Right lobe of liver (tissue), 6 donors: ENCODE measurements around the gene ANKS1B. TPM values are rescaled to one million over a fixed set of nuclear protein-coding genes. Genes with fewer than 3 reads are reported as not detected.

Experiments used
- ATAC-seq, 4 donors: fragments of 200-7000 bp; cut with Tn5 transposase; one replicate each; pipeline ENCODE4 v1.9.1; 2020; ENCODE audit warnings: mild to moderate bottlenecking in 4 of 4, moderate library complexity in 4 of 4
- DNase-seq, 3 donors: peaks; one replicate each; pipeline ENCODE4 v3.0.0-alpha.2; 2020
- H3K27ac ChIP-seq, 3 donors: fragments of 200-600 bp; one replicate each; pipeline ENCODE4 v1.8.0; 2022
- H3K27me3 ChIP-seq, 2 donors: fragments of 200-600 bp; one replicate each; pipeline ENCODE4 v1.8.0; 2022
- H3K36me3 ChIP-seq, 4 donors: fragments of 200-600 bp; sonication (generic) in 1 of 4; one replicate each; pipeline versions ENCODE4 v1.5.1 to v1.8.0; 2017 to 2022; ENCODE audit warnings: control low read depth in 1 of 4
- H3K4me1 ChIP-seq, 4 donors: fragments of 200-600 bp; sonication (generic) in 1 of 4; one replicate each; pipeline versions ENCODE4 v1.5.1 to v1.8.0; 2017 to 2022; ENCODE audit warnings: control low read depth in 1 of 4
- H3K4me3 ChIP-seq, 3 donors: fragments of 200-600 bp; one replicate each; pipeline ENCODE4 v1.8.0; 2022
- H3K9me3 ChIP-seq, 4 donors: fragments of 200-600 bp; sonication (generic) in 1 of 4; one replicate each; pipeline versions ENCODE4 v1.5.1 to v1.8.0; 2017 to 2022; ENCODE audit warnings: control low read depth in 1 of 4
- CTCF ChIP-seq, 4 donors: fragments of 200-600 bp in 3 of 4; fragments of 450-650 bp in 1 of 4; IDR thresholded peaks; one replicate each; pipeline versions ENCODE4 v1.5.1 to v1.8.0; 2016 to 2022; ENCODE audit warnings: antibody characterized with exemption in 4 of 4, mild to moderate bottlenecking in 2 of 4
- POLR2A ChIP-seq: fragments of 450-650 bp; IDR thresholded peaks from one replicate; pipeline ENCODE4 v1.6.1; 2017; ENCODE audit warnings: antibody characterized with exemption, mild to moderate bottlenecking
- WGBS: methylation state at CpG from one replicate; pipeline ENCODE4 v1.1.6; 2018; ENCODE audit warnings: low coverage, low lambda C conversion rate; ENCODE audit not compliant: insufficient coverage; ENCODE audit errors: missing lambda C conversion rate; 5-methylcytosine and 5-hydroxymethylcytosine counted together
- intact Hi-C, 2 donors: fragments of 100-400 bp; cut with DNase I; formaldehyde crosslinking; loops; one replicate each; pipeline versions ENCODE4 v1.11.2 to v1.14.1; 2022
- total RNA-seq, 6 experiments: library from RNA; depleted of rRNA in 2 of 6; stranded (reverse); fragments of >200 nt in 2 of 6; fragmentation: NEBNext Ultra II Directional in 3 of 6; extraction: Animal tissue kit (Norgen Biotek cat#: 25700) in 3 of 6; gene quantifications; one replicate each; pipeline versions ENCODE4 v1.1.0 to v1.2.4, GENCODE V29; 2016 to 2023
- donor health status: DM: no; HTN: yes; CAD: no.
- donor health status: DM: no; HTN: no; CAD: no.
- donor health status: DM: no; HTN: no; CAD: no.
- donor health status: DM: no; HTN: yes; CAD: no.
- donor health status: DM: no; HTN: yes; CAD: no.

ANKS1B gene
- total RNA-seq, 6 experiments from 2014 or later, result 0.17 to 1.9 (median 0.44) TPM; not detected in 1

- TF ChIP-seq POLR2A, result no peak
- TF ChIP-seq CTCF (IDR thresholded peaks at IDR 0.05), result no peak
- ATAC-seq (no peak), DNase-seq (no peak)
- H3K9me3 ChIP-seq, result no peaks in the 10 kb centered on the region
- no peaks in the 10 kb centered on the region for H3K36me3 ChIP-seq
- no peak overlapping the region for H3K27ac ChIP-seq
- intact Hi-C loops, result no loop called here
- WGBS, result 73% methylated on average over 3 of the region's 3 CpGs
- H3K4me3 ChIP-seq, result no peak overlapping the region
- H3K4me1 ChIP-seq, result no peaks in the 10 kb centered on the region
- no peaks in the 10 kb centered on the region for H3K27me3 ChIP-seq
These were observed 201.3 kb downstream of the ANKS1B start for GRCh38 chr12:99783421-99783820.

- ATAC-seq (no peak), DNase-seq (no peak)
- H3K36me3 ChIP-seq, result no peaks in the 10 kb centered on the region
- no peaks in the 10 kb centered on the region for H3K27me3 ChIP-seq
- H3K9me3 ChIP-seq, result no peaks in the 10 kb centered on the region
- TF ChIP-seq CTCF (IDR thresholded peaks at IDR 0.05) (no peak), POLR2A (no peak)
- intact Hi-C loops, result no loop called here
- no peaks in the 10 kb centered on the region for H3K4me1 ChIP-seq
- WGBS, result 54% methylated on average over 3 of the region's 3 CpGs
- no peak overlapping the region for H3K4me3 ChIP-seq
- H3K27ac ChIP-seq, result no peak overlapping the region
These were observed 212.5 kb downstream of the ANKS1B start for GRCh38 chr12:99772274-99772673.

- Histone ChIP-seq H3K4me3 (no peak overlapping the region), H3K4me1 (no peaks in the 10 kb centered on the region), H3K27me3 (no peaks in the 10 kb centered on the region), H3K27ac (no peak overlapping the region), H3K9me3 (no peaks in the 10 kb centered on the region), H3K36me3 (no peaks in the 10 kb centered on the region)
- ATAC-seq (no peak), DNase-seq (no peak)
- intact Hi-C loops, result no loop called here
- no peak for TF ChIP-seq POLR2A
These were observed 213.1 kb downstream of the ANKS1B start for GRCh38 chr12:99771659-99772058.

GRCh38 chr12:99769396-99769980, 215.2 kb downstream of the ANKS1B start:
- no peaks in the 10 kb centered on the region for H3K9me3 ChIP-seq
- no peak for TF ChIP-seq CTCF (IDR thresholded peaks at IDR 0.05)
- no peak for TF ChIP-seq POLR2A
- no peaks in the 10 kb centered on the region for H3K36me3 ChIP-seq
- ATAC-seq (no peak), DNase-seq (no peak)
- intact Hi-C loops, result no loop called here
- H3K27ac ChIP-seq, result no peak overlapping the region
- H3K27me3 ChIP-seq, result no peaks in the 10 kb centered on the region
- 100% methylated on average over 1 of the region's 1 CpG for WGBS
- H3K4me1 ChIP-seq, result peaks cover 0 to 9% (median 3%) of the 10 kb centered on the region in 4 donors
- H3K4me3 ChIP-seq, result no peak overlapping the region

GRCh38 chr12:99768758-99769157, 216.0 kb downstream of the ANKS1B start:
- TF ChIP-seq POLR2A (no peak), CTCF (IDR thresholded peaks at IDR 0.05) (no peak)
- 76% methylated on average over 7 of the region's 7 CpGs for WGBS
- intact Hi-C loops, result no loop called here

More at GRCh38 chr12:99768758-99769157, 216.0 kb downstream of the ANKS1B start:
- ATAC-seq (no peak), DNase-seq (no peak)
- H3K36me3 ChIP-seq, result no peaks in the 10 kb centered on the region
- H3K27ac ChIP-seq, result no peak overlapping the region
- H3K4me3 ChIP-seq, result no peak overlapping the region
- H3K27me3 ChIP-seq, result no peaks in the 10 kb centered on the region
- H3K9me3 ChIP-seq, result no peaks in the 10 kb centered on the region
- peaks cover 0 to 9% (median 3%) of the 10 kb centered on the region in 4 donors for H3K4me1 ChIP-seq
